Measurements from ENCODE around the gene DECR2.

DNA sequence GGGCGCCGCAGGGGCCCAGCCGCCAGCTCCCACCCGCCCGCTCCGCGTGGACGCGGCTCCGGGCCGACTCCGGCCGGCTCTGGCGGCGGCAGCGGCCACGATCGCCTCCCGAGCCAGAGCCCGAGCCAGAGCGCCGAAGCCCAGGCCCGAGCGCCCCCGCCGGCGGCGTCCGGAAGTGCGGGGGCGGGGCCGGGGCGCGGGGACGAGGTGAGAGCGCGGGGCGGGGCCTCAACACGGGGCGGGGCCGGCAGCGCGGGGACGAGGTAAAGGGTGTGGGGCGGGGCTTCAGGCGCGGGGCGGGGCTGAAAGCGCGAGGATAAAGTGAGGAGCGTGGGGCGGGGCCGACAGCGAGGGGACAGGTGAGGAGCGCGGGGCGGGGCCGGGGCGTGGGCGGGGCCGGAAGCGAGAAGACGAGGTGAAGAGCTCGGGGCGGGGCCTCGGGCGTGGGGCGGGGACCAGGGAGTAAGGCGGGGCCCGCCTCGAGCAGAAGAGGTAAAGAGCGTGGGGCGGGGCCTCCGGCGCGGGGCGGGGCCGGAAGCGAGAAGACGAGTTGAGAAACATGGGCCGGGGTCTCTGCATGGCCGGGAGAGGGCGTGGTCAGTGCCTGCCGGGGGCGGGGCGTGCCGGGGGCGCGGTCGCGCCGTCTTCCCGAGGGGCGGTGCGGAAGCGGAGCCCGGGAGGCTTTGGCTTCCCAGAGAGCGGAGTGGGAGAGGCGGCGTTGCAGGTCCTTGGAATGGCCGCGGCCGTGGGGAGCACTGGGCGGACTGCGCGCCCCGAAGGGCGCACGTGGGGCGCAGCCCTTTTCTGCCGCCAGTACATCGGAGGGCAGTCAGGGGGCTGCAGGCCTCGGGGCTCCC, 48.9 kb upstream of the DECR2 start, which contains the start of gene AXIN1:
- TF ChIP-seq, protein P1, sequence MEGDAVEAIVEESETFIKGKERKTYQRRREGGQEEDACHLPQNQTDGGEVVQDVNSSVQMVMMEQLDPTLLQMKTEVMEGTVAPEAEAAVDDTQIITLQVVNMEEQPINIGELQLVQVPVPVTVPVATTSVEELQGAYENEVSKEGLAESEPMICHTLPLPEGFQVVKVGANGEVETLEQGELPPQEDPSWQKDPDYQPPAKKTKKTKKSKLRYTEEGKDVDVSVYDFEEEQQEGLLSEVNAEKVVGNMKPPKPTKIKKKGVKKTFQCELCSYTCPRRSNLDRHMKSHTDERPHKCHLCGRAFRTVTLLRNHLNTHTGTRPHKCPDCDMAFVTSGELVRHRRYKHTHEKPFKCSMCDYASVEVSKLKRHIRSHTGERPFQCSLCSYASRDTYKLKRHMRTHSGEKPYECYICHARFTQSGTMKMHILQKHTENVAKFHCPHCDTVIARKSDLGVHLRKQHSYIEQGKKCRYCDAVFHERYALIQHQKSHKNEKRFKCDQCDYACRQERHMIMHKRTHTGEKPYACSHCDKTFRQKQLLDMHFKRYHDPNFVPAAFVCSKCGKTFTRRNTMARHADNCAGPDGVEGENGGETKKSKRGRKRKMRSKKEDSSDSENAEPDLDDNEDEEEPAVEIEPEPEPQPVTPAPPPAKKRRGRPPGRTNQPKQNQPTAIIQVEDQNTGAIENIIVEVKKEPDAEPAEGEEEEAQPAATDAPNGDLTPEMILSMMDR (IDR thresholded peaks at IDR 0.05) = peak in 3 of 4 experiments; percentile 61 to 79 (median 78)
- peak; percentile 58 to 75 for TF ChIP-seq POLR2A (IDR thresholded peaks at IDR 0.05)

All from uterus (tissue), 2 donors.